Measurements from ENCODE around the gene MEAK7.
"Not testable (repeated sequence)": the region's sequence is repeated elsewhere in the genome, so short reads cannot be mapped to it uniquely, and the experiment has no call there.

The MEAK7 gene

GRCh38 chr16:84519855-84520254 is 15.4 kb upstream of the MEAK7 start:
- Histone ChIP-seq H2BK5ac (ENCODE audit: low read length) (no peak overlapping the region), H3K9ac (ENCODE audit: low read depth, low read length, poor library complexity) (no peak overlapping the region), H2AFZ (ENCODE audit: low read length) (peak overlapping the region; percentile 75), H3K23ac (ENCODE audit: low read depth, low read length, poor library complexity) (no peak overlapping the region), H4K8ac (ENCODE audit: low read depth, low read length) (no peak overlapping the region), H3K4me2 (ENCODE audit: insufficient read depth, low read length, poor library complexity, severe bottlenecking) (no peak overlapping the region), H3K18ac (ENCODE audit: low read length) (no peak overlapping the region), H3K14ac (ENCODE audit: low read length) (no peak overlapping the region), H2BK120ac (ENCODE audit: low read depth, low read length) (no peak overlapping the region), H3K4ac (ENCODE audit: low read length) (no peak overlapping the region), H3K4me1 (ENCODE audit: control insufficient read depth in 2 of 2, insufficient read depth in 1 of 2, low read depth in 1 of 2, low read length in 2 of 2) (peaks cover 5 to 15% of the 10 kb centered on the region in 2 donors), H3K27me3 (ENCODE audit: control insufficient read depth in 3 of 3, insufficient read depth in 3 of 3, low read depth in 1 of 3, low read length in 3 of 3) (no peaks in the 10 kb centered on the region), H4K91ac (ENCODE audit: low read depth, low read length, poor library complexity) (no peak overlapping the region), H3K79me1 (ENCODE audit: low read depth, low read length) (no peaks in the 10 kb centered on the region), H2BK15ac (ENCODE audit: low read length) (no peak overlapping the region), H2BK12ac (ENCODE audit: low read length) (no peak overlapping the region), H3K27ac (replicated peaks; ENCODE audit: low read length) (no peak overlapping the region), H2AK5ac (ENCODE audit: low read depth, low read length) (no peak overlapping the region), H3K9me3 (replicated peaks in 1 of 2; ENCODE audit: control insufficient read depth in 2 of 2, insufficient read depth in 1 of 2, low read depth in 1 of 2, low read length in 2 of 2) (no peaks in the 10 kb centered on the region), H3K36me3 (replicated peaks in 1 of 2; ENCODE audit: control insufficient read depth in 2 of 2, insufficient read depth in 2 of 2, low read length in 2 of 2) (no peaks in the 10 kb centered on the region), H3K4me3 (ENCODE audit: low read length in 2 of 2) (no peak overlapping the region)
- no peak for DNase-seq (ENCODE audit: low spot score)
- no CpG with 5 or more reads among the region's 11 CpGs for WGBS, 2 donors (ENCODE audit: extremely low coverage in 2 of 2, insufficient read length in 2 of 2, insufficient replicate concordance in 1 of 2)

GRCh38 chr16:84518804-84519341 is 14.4 kb upstream of the MEAK7 start:
- Histone ChIP-seq H3K23ac (ENCODE audit: low read depth, low read length, poor library complexity) (no peak overlapping the region), H2BK15ac (ENCODE audit: low read length) (peak overlapping the region; percentile 87), H3K27ac (replicated peaks; ENCODE audit: low read length) (no peak overlapping the region), H2BK5ac (ENCODE audit: low read length) (no peak overlapping the region), H4K91ac (ENCODE audit: low read depth, low read length, poor library complexity) (no peak overlapping the region), H3K14ac (ENCODE audit: low read length) (peak overlapping the region; percentile 61), H3K9me3 (replicated peaks in 1 of 2; ENCODE audit: control insufficient read depth in 2 of 2, insufficient read depth in 1 of 2, low read depth in 1 of 2, low read length in 2 of 2) (no peaks in the 10 kb centered on the region), H3K79me1 (ENCODE audit: low read depth, low read length) (no peaks in the 10 kb centered on the region), H3K4me2 (ENCODE audit: insufficient read depth, low read length, poor library complexity, severe bottlenecking) (no peak overlapping the region), H3K4me3 (ENCODE audit: low read length in 2 of 2) (no peak overlapping the region), H4K8ac (ENCODE audit: low read depth, low read length) (no peak overlapping the region), H2BK12ac (ENCODE audit: low read length) (no peak overlapping the region), H2BK120ac (ENCODE audit: low read depth, low read length) (no peak overlapping the region), H2AK5ac (ENCODE audit: low read depth, low read length) (peak overlapping the region; percentile 56), H3K9ac (ENCODE audit: low read depth, low read length, poor library complexity) (no peak overlapping the region), H3K4ac (ENCODE audit: low read length) (no peak overlapping the region), H3K36me3 (replicated peaks in 1 of 2; ENCODE audit: control insufficient read depth in 2 of 2, insufficient read depth in 2 of 2, low read length in 2 of 2) (no peaks in the 10 kb centered on the region), H3K4me1 (ENCODE audit: control insufficient read depth in 2 of 2, insufficient read depth in 1 of 2, low read depth in 1 of 2, low read length in 2 of 2) (peaks cover 11 to 17% of the 10 kb centered on the region in 2 donors), H3K18ac (ENCODE audit: low read length) (peak overlapping the region; percentile 62), H3K27me3 (ENCODE audit: control insufficient read depth in 3 of 3, insufficient read depth in 3 of 3, low read depth in 1 of 3, low read length in 3 of 3) (no peaks in the 10 kb centered on the region), H2AFZ (ENCODE audit: low read length) (no peak overlapping the region)
- no CpG with 5 or more reads among the region's 17 CpGs for WGBS, 2 donors (ENCODE audit: extremely low coverage in 2 of 2, insufficient read length in 2 of 2, insufficient replicate concordance in 1 of 2)
- DNase-seq (ENCODE audit: low spot score) = no peak

GRCh38 chr16:84518220-84518619 is 13.8 kb upstream of the MEAK7 start:
- not testable (repeated sequence) for H4K8ac ChIP-seq (ENCODE audit: low read depth, low read length); H2AK5ac ChIP-seq (ENCODE audit: low read depth, low read length); H3K4ac ChIP-seq (ENCODE audit: low read length); H3K14ac ChIP-seq (ENCODE audit: low read length); H3K27ac ChIP-seq (replicated peaks; ENCODE audit: low read length); H3K4me2 ChIP-seq (ENCODE audit: insufficient read depth, low read length, poor library complexity, severe bottlenecking); H3K27me3 ChIP-seq (ENCODE audit: control insufficient read depth in 3 of 3, insufficient read depth in 3 of 3, low read depth in 1 of 3, low read length in 3 of 3); H2AFZ ChIP-seq (ENCODE audit: low read length); H3K9me3 ChIP-seq (replicated peaks in 1 of 2; ENCODE audit: control insufficient read depth in 2 of 2, insufficient read depth in 1 of 2, low read depth in 1 of 2, low read length in 2 of 2); H3K18ac ChIP-seq (ENCODE audit: low read length); H2BK12ac ChIP-seq (ENCODE audit: low read length); DNase-seq (ENCODE audit: low spot score); H2BK15ac ChIP-seq (ENCODE audit: low read length); H3K23ac ChIP-seq (ENCODE audit: low read depth, low read length, poor library complexity); H2BK5ac ChIP-seq (ENCODE audit: low read length); H3K36me3 ChIP-seq (replicated peaks in 1 of 2; ENCODE audit: control insufficient read depth in 2 of 2, insufficient read depth in 2 of 2, low read length in 2 of 2); H2BK120ac ChIP-seq (ENCODE audit: low read depth, low read length); H3K79me1 ChIP-seq (ENCODE audit: low read depth, low read length); H3K4me3 ChIP-seq (ENCODE audit: low read length in 2 of 2); H3K9ac ChIP-seq (ENCODE audit: low read depth, low read length, poor library complexity); H4K91ac ChIP-seq (ENCODE audit: low read depth, low read length, poor library complexity)
- peaks cover 12 to 17% of the 10 kb centered on the region in 2 donors for H3K4me1 ChIP-seq (ENCODE audit: control insufficient read depth in 2 of 2, insufficient read depth in 1 of 2, low read depth in 1 of 2, low read length in 2 of 2)
- WGBS, 2 donors (ENCODE audit: extremely low coverage in 2 of 2, insufficient read length in 2 of 2, insufficient replicate concordance in 1 of 2) = no CpG with 5 or more reads among the region's 3 CpGs

- no CpG with 5 or more reads among the region's 12 CpGs for WGBS, 2 donors (ENCODE audit: extremely low coverage in 2 of 2, insufficient read length in 2 of 2, insufficient replicate concordance in 1 of 2)
These were observed 12.9 kb upstream of the MEAK7 start for GRCh38 chr16:84517366-84517765.

More at GRCh38 chr16:84517366-84517765, 12.9 kb upstream of the MEAK7 start:
- no peak overlapping the region for H3K9ac ChIP-seq (ENCODE audit: low read depth, low read length, poor library complexity)
- peaks cover 14 to 17% of the 10 kb centered on the region in 2 donors for H3K4me1 ChIP-seq (ENCODE audit: control insufficient read depth in 2 of 2, insufficient read depth in 1 of 2, low read depth in 1 of 2, low read length in 2 of 2)
- no peak overlapping the region for H3K14ac ChIP-seq (ENCODE audit: low read length)
- H3K27ac ChIP-seq (replicated peaks; ENCODE audit: low read length) = no peak overlapping the region
- no peak overlapping the region for H2BK5ac ChIP-seq (ENCODE audit: low read length)
- H3K4me3 ChIP-seq (ENCODE audit: low read length in 2 of 2) = no peak overlapping the region
- H2BK15ac ChIP-seq (ENCODE audit: low read length) = no peak overlapping the region
- H3K4me2 ChIP-seq (ENCODE audit: insufficient read depth, low read length, poor library complexity, severe bottlenecking) = no peak overlapping the region
- H2AFZ ChIP-seq (ENCODE audit: low read length) = no peak overlapping the region
- H2AK5ac ChIP-seq (ENCODE audit: low read depth, low read length) = no peak overlapping the region
- no peak overlapping the region for H4K8ac ChIP-seq (ENCODE audit: low read depth, low read length)
- no peaks in the 10 kb centered on the region for H3K9me3 ChIP-seq (replicated peaks in 1 of 2; ENCODE audit: control insufficient read depth in 2 of 2, insufficient read depth in 1 of 2, low read depth in 1 of 2, low read length in 2 of 2)
- no peaks in the 10 kb centered on the region for H3K36me3 ChIP-seq (replicated peaks in 1 of 2; ENCODE audit: control insufficient read depth in 2 of 2, insufficient read depth in 2 of 2, low read length in 2 of 2)
- no peak overlapping the region for H3K4ac ChIP-seq (ENCODE audit: low read length)
- H3K79me1 ChIP-seq (ENCODE audit: low read depth, low read length) = no peaks in the 10 kb centered on the region
- no peak overlapping the region for H4K91ac ChIP-seq (ENCODE audit: low read depth, low read length, poor library complexity)
- no peak overlapping the region for H2BK120ac ChIP-seq (ENCODE audit: low read depth, low read length)
- no peak overlapping the region for H2BK12ac ChIP-seq (ENCODE audit: low read length)
- no peak overlapping the region for H3K18ac ChIP-seq (ENCODE audit: low read length)
- no peaks in the 10 kb centered on the region for H3K27me3 ChIP-seq (ENCODE audit: control insufficient read depth in 3 of 3, insufficient read depth in 3 of 3, low read depth in 1 of 3, low read length in 3 of 3)
- DNase-seq (ENCODE audit: low spot score) = no peak
- H3K23ac ChIP-seq (ENCODE audit: low read depth, low read length, poor library complexity) = no peak overlapping the region

All from neuronal stem cell (in vitro differentiated cells).